ENCODE data around the gene SHBG.
"Not testable (repeated sequence)": the region's sequence is repeated elsewhere in the genome, so short reads cannot be mapped to it uniquely, and the experiment has no call there.

The SHBG gene

DNA sequence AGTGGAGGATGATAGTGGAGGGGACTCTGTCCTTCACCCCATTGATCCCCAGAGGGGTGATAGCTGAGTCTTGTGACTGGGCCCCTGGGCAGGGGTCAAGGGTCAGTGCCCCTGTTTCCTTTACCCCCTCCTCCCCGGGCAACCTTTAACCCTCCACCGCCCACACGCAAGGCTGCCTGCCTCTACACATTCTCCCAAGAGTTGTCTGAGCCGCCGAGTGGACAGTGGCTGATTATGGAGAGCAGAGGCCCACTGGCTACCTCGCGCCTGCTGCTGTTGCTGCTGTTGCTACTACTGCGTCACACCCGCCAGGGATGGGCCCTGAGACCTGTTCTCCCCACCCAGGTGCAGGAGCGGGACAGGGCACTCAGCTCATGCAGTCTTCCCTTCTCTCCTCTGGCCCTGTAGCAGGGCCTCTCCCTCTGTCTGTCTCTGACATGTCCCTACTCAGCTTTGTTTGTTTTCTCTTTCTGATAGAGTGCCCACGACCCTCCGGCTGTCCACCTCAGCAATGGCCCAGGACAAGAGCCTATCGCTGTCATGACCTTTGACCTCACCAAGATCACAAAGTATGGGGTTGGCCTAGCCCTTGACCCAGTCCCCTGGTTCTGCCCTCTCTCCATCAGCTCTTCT lies at the start of gene SHBG:
Gene SHBG, plus strand, starts transcription at position 197 of the 633 bp plus-strand sequence. Its CDS starts 38 bp downstream, at position 235.
- DNase-seq (ENCODE audit: extremely low read depth in 1 of 2, low read depth in 1 of 2): no peak

DNA sequence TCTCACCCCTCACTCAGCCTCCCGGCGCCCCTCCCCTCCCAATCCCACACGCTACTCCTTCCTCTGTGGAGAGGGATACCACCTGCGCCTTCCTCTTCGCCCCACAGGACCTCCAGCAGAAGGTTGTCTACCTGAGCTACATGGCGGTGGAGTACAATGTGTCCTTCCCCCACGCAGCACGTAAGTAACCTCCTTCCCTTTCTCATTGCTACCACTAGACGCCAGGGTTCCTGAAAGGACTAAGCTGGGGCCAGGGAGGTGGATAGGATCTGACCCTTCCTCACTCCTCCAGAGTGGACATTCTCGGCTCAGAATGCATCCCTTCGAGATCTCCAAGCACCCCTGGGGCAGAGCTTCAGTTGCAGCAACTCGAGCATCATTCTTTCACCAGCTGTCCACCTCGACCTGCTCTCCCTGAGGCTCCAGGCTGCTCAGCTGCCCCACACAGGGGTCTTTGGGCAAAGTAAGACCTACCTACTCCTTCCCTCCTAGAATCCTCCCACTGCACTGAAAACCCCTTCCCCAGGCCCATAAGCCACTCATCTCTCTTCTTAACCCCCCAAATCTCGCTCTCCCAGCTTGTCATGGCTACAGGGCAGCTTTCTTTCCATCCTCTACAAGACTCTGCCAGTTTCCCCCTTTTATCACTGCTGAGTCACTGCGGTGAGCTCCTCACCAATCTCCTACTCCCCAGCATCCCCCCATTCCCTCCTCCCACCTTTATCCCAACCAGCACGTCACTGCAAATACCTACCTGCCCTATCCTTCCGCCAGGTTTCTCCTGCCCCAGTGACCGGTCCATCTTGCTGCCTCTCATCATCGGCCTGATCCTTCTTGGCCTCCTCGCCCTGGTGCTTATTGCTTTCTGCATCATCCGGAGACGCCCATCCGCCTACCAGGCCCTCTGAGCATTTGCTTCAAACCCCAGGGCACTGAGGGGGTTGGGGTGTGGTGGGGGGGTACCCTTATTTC lies 49.0 kb upstream of the SHBG start:
- no peak for DNase-seq (ENCODE audit: extremely low read depth in 1 of 2, low read depth in 1 of 2)

DNA sequence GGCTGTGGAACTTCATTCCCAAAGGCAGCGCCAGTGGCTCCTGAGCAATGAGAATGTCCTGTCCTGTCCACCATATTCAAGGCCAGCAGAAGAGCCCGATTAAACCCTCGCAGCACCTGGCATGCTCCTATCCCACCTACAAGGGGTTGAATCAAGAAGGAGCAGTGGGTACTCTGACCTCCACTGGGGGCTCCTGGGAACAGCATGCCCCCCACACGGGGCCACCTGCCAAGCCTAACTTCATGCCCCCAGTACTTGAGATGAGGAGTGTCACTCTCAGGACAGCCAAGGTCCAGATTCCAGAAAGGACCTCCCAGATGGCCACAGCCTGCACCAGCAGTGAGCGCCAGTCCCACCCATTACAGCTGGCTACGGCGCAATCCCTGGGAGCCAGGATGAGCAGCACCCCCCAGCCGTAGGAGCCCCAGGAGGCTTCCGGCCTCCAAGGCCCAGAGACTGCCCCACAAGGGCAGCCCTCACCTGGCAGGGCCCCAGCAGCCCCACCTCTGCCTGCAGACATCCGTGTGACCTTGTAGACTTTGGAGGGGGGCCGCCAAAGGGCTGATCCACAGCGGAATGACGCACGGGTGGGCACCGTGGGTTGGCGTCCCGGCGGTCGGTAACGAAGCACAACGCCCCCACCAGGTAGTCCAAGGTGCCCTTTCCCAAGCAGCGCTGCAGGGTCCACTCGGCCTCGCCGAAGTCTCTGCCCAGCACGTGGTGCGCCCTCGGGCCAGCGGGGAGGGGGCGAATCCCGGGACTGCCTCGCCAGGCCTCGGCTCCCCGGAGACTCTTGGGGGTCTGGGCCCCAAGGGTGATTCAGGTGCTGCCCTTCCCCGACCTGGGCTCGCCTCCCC lies 47.3 kb upstream of the SHBG start:
- no peak for DNase-seq (ENCODE audit: extremely low read depth in 1 of 2, low read depth in 1 of 2)

- DNase-seq (ENCODE audit: extremely low read depth in 1 of 2, low read depth in 1 of 2): peak; percentile 91
Observed at GRCh38 chr17:7583253-7584109, 46.5 kb upstream of the SHBG start, which contains the start of gene MPDU1. Gene MPDU1 (plus strand): TSS chr17:7583852. CDS start chr17:7583863, 11 bp downstream.

DNA sequence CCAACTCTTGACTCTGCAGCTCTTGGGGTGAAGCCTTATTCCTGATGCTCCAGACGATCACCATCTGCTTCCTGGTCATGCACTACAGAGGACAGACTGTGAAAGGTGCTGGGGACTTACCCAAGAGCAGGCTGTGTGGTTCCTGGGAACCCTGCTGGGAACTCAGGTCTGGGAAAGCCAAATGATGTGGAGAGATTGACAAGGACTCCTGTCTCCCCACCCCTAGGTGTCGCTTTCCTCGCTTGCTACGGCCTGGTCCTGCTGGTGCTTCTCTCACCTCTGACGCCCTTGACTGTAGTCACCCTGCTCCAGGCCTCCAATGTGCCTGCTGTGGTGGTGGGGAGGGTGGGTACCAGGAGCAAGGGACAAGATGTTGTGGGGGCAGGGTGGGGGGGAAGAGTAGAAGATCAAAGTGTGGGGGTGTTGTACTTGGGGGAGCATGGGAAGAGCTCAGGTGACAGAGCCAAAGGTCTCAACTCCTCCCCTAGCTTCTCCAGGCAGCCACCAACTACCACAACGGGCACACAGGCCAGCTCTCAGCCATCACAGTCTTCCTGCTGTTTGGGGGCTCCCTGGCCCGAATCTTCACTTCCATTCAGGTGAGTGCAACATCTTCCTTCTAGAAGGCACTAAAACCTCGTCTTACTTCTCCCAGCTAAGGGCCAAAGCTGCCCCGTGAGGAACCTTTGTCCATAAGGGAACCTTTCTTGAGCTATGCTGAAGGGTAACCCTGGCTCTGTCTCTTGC lies 43.1 kb upstream of the SHBG start:
- no peak for DNase-seq (ENCODE audit: extremely low read depth in 1 of 2, low read depth in 1 of 2)

DNA sequence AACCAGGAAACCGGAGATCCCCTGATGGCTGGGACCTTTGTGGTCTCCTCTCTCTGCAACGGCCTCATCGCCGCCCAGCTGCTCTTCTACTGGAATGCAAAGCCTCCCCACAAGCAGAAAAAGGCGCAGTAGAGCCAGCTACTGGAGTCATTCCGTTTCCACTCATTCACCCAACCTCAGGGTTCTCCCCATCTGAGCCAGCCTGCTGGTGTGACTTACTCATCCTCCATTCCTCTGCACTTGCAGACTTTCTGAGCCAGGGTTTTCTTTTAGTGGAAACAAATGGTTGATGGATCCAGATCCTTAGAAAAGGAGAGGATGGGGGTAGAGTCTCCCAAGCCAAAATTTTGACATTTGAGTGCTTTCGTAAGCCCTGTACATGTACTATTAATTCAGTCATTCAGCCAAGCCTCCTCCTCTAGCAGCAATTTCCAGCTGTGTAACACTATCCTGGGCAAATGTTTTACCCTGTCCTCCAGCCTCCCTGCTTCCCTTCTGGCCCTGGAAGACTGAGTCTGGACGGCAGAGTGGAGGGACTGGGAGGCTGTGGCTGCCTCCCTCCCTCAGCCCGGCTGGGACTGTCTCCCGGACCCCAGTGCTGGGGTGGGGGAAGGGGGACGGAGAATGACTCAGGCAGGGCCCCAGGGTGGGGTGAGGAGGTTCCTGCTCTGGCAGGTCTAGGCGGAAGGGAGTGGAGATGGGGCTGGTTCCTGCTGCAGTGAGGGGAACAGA lies 42.3 kb upstream of the SHBG start:
- DNase-seq (ENCODE audit: extremely low read depth in 1 of 2, low read depth in 1 of 2): no peak

GRCh38 chr17:7588553-7589203 lies 41.3 kb upstream of the SHBG start:
- no peak for DNase-seq (ENCODE audit: extremely low read depth in 1 of 2, low read depth in 1 of 2)

DNA sequence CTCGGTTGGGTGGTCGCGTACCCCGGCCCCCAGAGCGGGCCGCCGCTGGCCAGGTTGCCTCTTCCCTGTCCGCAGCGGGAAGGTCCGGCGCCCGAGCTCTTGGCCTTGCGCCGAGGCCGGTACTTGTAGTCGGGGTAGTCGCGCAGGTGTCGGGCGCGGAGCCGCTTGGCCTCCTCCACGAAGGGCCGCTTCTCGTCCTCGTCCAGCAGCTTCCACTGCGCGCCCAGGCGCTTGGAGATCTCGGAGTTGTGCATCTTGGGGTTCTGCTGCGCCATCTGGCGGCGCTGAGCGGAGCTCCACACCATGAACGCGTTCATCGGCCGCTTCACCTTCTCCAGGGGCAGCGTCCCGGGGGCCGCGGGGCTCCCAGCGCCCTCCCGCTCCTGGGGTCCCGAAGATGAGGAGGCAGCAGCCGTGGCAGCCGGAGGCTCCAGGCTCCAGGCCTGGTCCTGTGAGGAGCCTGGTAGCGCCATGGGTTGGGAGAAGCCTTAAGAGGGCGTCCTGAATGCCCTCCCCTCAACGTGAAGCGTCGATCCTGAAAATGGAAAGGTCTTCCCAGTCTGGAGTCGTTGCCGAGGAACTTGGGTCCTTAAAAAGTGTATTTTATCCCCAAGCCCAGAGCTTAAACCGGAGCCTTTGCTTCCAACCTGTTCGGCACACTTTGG lies 40.6 kb upstream of the SHBG start:
- DNase-seq (ENCODE audit: extremely low read depth in 1 of 2, low read depth in 1 of 2): no peak

- no peak for DNase-seq (ENCODE audit: extremely low read depth in 1 of 2, low read depth in 1 of 2)
Observed at GRCh38 chr17:7589891-7590691, 39.8 kb upstream of the SHBG start, which contains the start of gene SOX15. Gene SOX15 (minus strand): TSS chr17:7590094. CDS start chr17:7589676, 418 bp downstream.

DNA sequence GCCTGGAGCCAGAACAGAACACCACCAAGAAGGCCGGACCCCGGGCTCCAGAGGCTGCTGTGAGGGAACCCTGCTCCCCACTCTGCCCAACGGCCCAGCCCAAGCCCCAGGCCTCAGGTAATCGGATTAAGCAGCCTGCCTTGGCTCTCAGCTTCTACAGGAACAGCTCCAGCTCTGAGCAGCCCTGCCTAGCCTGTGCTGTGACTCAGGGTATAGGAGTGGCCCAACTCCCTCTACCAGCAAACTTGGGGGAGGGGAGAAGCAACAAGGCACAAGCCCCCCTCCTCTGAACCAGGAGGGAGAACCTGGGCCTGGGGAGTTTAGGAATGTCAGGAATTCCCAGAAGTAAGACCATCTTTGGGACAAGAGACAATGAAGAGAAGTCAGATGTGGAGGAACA lies 39.2 kb upstream of the SHBG start:
- DNase-seq (ENCODE audit: extremely low read depth in 1 of 2, low read depth in 1 of 2): no peak

DNA sequence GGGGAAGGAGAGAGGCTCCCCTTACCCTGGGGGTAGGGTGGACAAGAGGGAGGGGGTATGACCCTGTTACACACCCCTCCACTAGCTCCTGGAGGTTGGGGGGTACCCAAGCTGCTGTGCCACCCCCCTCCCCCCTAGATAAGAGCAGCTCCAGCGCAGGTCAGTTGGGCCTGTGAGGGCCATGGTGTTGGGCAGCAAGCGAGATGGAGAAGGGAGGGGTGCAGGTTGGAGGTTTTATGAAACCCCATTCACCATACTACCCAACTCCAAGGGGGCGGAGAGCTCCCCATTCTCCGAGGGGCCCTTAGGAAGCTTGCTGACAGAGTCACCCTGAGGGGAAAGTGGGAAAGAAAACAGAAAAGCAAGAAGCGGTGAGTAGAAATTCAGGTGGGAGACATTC lies 38.3 kb upstream of the SHBG start:
- no peak for DNase-seq (ENCODE audit: extremely low read depth in 1 of 2, low read depth in 1 of 2)

GRCh38 chr17:7592422-7593021 lies 37.4 kb upstream of the SHBG start:
- DNase-seq (ENCODE audit: extremely low read depth in 1 of 2, low read depth in 1 of 2): no peak

DNA sequence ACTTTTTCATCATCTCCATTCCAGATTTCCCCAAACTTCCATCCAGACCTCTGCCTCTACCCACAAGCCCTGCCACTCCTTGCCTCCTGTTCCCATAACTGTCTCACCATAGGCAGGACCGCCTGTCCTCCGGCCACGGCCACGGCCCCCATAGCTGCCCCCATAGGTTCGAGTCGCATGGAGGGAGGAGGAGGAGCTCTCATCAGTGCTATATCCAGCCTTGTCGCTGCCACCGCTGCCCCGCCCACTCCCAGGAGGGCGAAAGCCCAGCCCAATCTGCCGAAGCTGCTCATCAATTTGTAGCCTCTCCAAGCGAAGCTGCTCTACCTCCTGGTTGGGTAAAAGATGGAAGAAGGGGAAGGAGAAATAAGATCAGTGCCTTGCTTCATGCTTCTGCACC lies 36.6 kb upstream of the SHBG start:
- no peak for DNase-seq (ENCODE audit: extremely low read depth in 1 of 2, low read depth in 1 of 2)

DNA sequence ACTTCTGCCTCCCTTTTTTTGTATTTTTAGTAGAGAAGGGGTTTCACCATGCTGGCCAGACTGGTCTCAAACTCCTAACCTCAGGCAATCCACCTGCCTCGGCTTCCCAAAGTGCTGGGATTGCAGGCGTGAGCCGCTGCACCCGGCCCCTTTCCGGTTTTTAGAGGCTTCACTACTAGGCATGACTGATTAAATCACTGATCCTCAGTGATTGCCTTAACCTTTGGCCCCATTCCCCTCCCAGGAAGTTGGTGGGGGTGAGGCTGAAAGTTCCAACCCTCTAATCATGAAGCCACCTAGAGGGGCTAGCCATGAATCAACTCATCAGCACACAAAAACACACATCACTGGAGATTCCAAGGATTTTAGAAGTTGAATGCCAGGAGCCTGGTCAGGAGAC lies 32.4 kb upstream of the SHBG start:
- not testable (repeated sequence) for DNase-seq (ENCODE audit: extremely low read depth in 1 of 2, low read depth in 1 of 2)

- DNase-seq (ENCODE audit: extremely low read depth in 1 of 2, low read depth in 1 of 2): no peak
Observed at GRCh38 chr17:7606280-7606679, 23.7 kb upstream of the SHBG start.

GRCh38 chr17:7610641-7611040 lies 19.3 kb upstream of the SHBG start:
- DNase-seq (ENCODE audit: extremely low read depth in 1 of 2, low read depth in 1 of 2): no peak
